Left lung (tissue), 10 donors: ENCODE measurements around the gene ALKBH1. TPM values are rescaled to one million over a fixed set of nuclear protein-coding genes. Genes with fewer than 3 reads are reported as not detected.

Experiments
- ATAC-seq: fragments of 200-7000 bp; cut with Tn5 transposase; one replicate; pipeline ENCODE4 v1.9.1; 2020; ENCODE audit warnings: moderate library complexity
- DNase-seq, 4 donors: peaks; one replicate each; pipeline ENCODE4 v3.0.0-alpha.2; 2013 to 2020
- H3K27ac ChIP-seq, 2 donors: fragments of 200-600 bp; sonication (generic) in 1 of 2; one replicate each; pipeline versions ENCODE4 v1.5.0 to v1.8.0; 2020 to 2021
- H3K27me3 ChIP-seq, 2 donors: fragments of 200-600 bp; sonication (generic) in 1 of 2; one replicate each; pipeline versions ENCODE4 v1.5.0 to v1.8.0; 2020 to 2021
- H3K36me3 ChIP-seq, 2 donors: fragments of 200-600 bp; sonication (generic) in 1 of 2; one replicate each; pipeline versions ENCODE4 v1.5.0 to v1.8.0; 2020 to 2021
- H3K4me1 ChIP-seq, 2 donors: fragments of 200-600 bp; one replicate each; pipeline ENCODE4 v1.8.0; 2021
- H3K4me3 ChIP-seq, 2 donors: fragments of 200-600 bp; sonication (generic) in 1 of 2; one replicate each; pipeline versions ENCODE4 v1.5.0 to v1.8.0; 2020 to 2021; ENCODE audit warnings: mild to moderate bottlenecking in 1 of 2
- H3K9me3 ChIP-seq, 2 donors: fragments of 200-600 bp; sonication (generic) in 1 of 2; one replicate each; pipeline versions ENCODE4 v1.5.0 to v1.8.0; 2020 to 2021
- intact Hi-C, 2 donors: fragments of 100-400 bp; cut with DNase I; formaldehyde crosslinking; loops; one replicate each; pipeline versions ENCODE4 v1.11.2 to v1.14.2; 2022
- polyA plus RNA-seq, 6 donors: library from polyadenylated mRNA; unstranded; fragments of 120-200 nt; gene quantifications; one replicate each; pipeline ENCODE4 v1.2.1, GENCODE V29; 2013; ENCODE audit not compliant: insufficient read length in 6 of 6
- total RNA-seq, 2 donors: library from RNA; stranded (reverse); fragmentation: NEBNext Ultra II Directional; extraction: Animal tissue kit (Norgen Biotek cat#: 25700); gene quantifications; one replicate each; pipeline ENCODE4 v1.2.1, GENCODE V29; 2021
- TF ChIP-seq, protein P1 (sequence below), 2 donors: fragments of 200-600 bp; sonication (generic) in 1 of 2; IDR thresholded peaks; one replicate each; pipeline versions ENCODE4 v1.5.0 to v1.8.0; 2021; ENCODE audit warnings: antibody characterized with exemption in 2 of 2
- donor health status: DM: no; HTN: yes; CAD: no.
- donor health status: DM: no; HTN: no; CAD: no.

ALKBH1 gene
- total and polyA plus RNA-seq, 8 donors, result 8.6 to 18.8 (median 14.9) TPM

DNA sequence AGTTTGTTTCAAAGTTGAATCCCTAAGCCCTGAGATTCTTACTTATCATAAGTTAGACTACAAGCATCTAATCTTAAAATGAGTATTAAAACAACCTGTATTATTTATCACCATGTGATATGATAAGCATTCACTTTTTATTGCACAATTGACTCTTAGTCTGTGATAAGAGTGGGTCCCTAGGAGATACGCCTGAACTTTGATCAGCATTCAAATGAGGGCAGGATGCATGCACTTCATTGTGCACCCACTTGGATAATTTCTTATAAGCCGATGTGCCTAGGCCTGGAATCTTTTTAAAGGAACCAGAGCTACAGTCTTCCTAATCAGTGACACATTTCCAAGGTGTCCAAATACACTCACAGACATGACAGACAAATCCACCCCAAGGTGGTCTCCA lies 60.0 kb downstream of the ALKBH1 start:
- peaks cover 0 to 7% of the 10 kb centered on the region in 2 donors for H3K4me1 ChIP-seq
- no peaks in the 10 kb centered on the region for H3K27me3 ChIP-seq
- intact Hi-C loops, result no loop called here
- ATAC-seq, result no peak
- no peak for DNase-seq
- H3K4me3 ChIP-seq, result no peak overlapping the region
- no peaks in the 10 kb centered on the region for H3K36me3 ChIP-seq
- TF ChIP-seq, protein P1, sequence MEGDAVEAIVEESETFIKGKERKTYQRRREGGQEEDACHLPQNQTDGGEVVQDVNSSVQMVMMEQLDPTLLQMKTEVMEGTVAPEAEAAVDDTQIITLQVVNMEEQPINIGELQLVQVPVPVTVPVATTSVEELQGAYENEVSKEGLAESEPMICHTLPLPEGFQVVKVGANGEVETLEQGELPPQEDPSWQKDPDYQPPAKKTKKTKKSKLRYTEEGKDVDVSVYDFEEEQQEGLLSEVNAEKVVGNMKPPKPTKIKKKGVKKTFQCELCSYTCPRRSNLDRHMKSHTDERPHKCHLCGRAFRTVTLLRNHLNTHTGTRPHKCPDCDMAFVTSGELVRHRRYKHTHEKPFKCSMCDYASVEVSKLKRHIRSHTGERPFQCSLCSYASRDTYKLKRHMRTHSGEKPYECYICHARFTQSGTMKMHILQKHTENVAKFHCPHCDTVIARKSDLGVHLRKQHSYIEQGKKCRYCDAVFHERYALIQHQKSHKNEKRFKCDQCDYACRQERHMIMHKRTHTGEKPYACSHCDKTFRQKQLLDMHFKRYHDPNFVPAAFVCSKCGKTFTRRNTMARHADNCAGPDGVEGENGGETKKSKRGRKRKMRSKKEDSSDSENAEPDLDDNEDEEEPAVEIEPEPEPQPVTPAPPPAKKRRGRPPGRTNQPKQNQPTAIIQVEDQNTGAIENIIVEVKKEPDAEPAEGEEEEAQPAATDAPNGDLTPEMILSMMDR (IDR thresholded peaks at IDR 0.05), result no peak
- H3K27ac ChIP-seq, result no peak overlapping the region
- H3K9me3 ChIP-seq, result no peaks in the 10 kb centered on the region

DNA sequence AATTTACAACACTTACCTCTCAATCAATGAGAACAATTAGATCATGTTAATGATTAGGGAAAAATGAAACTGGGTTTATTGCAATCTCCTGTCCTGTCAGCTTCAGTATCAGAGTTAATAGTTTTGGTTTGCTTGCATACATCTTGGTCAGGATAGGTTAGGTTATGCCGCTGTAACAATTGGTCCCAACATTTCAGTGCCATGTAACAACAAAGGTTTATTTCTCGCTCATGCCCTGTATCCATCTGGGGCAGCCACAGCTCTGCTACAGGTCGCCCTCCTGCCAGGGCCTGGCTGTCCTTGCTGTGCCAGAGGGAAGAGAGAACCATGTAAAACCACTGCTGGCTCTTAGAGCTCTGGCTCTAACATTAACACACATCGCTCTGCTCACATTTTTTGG lies 60.9 kb downstream of the ALKBH1 start:
- H3K4me3 ChIP-seq, result no peak overlapping the region
- H3K4me1 ChIP-seq, result peaks cover 0 to 12% of the 10 kb centered on the region in 2 donors
- no peaks in the 10 kb centered on the region for H3K9me3 ChIP-seq
- DNase-seq (no peak), ATAC-seq (no peak)
- H3K36me3 ChIP-seq, result no peaks in the 10 kb centered on the region
- intact Hi-C loops, result no loop called here
- TF ChIP-seq, protein P1 (IDR thresholded peaks at IDR 0.05), result no peak
- H3K27ac ChIP-seq, result no peak overlapping the region
- H3K27me3 ChIP-seq, result no peaks in the 10 kb centered on the region

GRCh38 chr14:77645520-77646230 lies 62.1 kb downstream of the ALKBH1 start:
- ATAC-seq (no peak), DNase-seq (no peak)
- TF ChIP-seq, protein P1 (IDR thresholded peaks at IDR 0.05), result no peak
- H3K4me3 ChIP-seq, result no peak overlapping the region
- H3K9me3 ChIP-seq, result no peaks in the 10 kb centered on the region
- H3K4me1 ChIP-seq, result peaks cover 0 to 20% of the 10 kb centered on the region in 2 donors
- no peak overlapping the region for H3K27ac ChIP-seq
- intact Hi-C loops, result no loop called here
- no peaks in the 10 kb centered on the region for H3K27me3 ChIP-seq
- H3K36me3 ChIP-seq, result no peaks in the 10 kb centered on the region

- peak overlapping the region; percentile 80 to 95 for H3K27ac ChIP-seq
- peak overlapping the region; percentile 38 to 52 for H3K4me3 ChIP-seq
- DNase-seq, result no peak
- TF ChIP-seq, protein P1 (IDR thresholded peaks at IDR 0.05), result no peak
- peaks cover 0 to 3% of the 10 kb centered on the region in 2 donors for H3K9me3 ChIP-seq
- intact Hi-C loops, result no loop called here
- no peak for ATAC-seq
- H3K36me3 ChIP-seq, result no peaks in the 10 kb centered on the region
- peaks cover 0 to 20% of the 10 kb centered on the region in 2 donors for H3K4me1 ChIP-seq
- no peaks in the 10 kb centered on the region for H3K27me3 ChIP-seq
Observed at GRCh38 chr14:77642407-77642806, 65.4 kb downstream of the ALKBH1 start.

DNA sequence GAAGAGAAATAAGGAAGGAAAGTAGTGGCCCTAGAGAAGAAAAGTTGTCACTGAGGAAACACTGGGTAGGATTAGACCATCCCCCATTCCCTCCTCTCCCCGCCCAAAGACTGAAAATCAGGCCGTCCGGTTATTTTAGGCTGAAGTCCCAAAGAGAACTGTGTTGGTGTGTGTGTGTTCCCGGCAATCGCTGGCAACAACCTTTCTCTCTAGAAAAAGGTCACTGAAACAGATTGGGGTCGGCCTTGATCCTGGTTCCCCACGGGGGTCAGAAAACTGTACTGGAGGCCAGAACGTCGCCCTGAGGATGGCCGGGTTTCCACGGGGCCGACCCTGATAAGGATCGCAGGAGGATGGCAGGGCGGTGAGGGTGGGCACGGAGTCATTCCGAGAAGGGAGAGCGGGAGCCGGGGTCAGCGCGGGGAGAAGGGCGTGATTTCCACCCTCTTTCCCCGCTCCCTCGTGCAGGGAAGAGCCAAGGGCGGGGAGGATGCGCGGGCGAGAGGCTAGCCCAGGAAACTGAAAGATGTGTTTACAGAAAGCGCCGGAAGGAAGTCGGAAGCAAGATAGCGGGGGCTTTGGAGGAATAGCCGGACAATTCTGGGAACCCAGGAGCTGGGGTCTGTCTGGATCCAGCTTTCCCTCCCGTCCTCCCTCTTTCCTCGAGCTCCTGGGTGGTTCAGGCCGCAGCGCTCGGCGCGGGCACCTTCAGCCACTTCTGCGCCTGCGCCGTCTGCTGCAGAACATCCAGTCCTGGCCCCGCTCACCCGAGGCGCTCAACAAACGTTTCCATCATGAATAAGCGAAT lies 66.1 kb downstream of the ALKBH1 start:
- ATAC-seq (peak; percentile 91), DNase-seq (peak; percentile 49 to 94 (median 78))
- intact Hi-C loops, result no loop called here
- Histone ChIP-seq H3K4me1 (peaks cover 0 to 20% of the 10 kb centered on the region in 2 donors), H3K27me3 (no peaks in the 10 kb centered on the region), H3K27ac (peak overlapping the region; percentile 80 to 95), H3K4me3 (peak overlapping the region; percentile 38 to 52), H3K9me3 (peaks cover 0 to 3% of the 10 kb centered on the region in 2 donors), H3K36me3 (no peaks in the 10 kb centered on the region)
- TF ChIP-seq, protein P1 (IDR thresholded peaks at IDR 0.05), result no peak
